K562 (cell line): ENCODE results near the gene DLG3. TPM values are rescaled to one million over a fixed set of nuclear protein-coding genes. Genes with fewer than 3 reads are reported as not detected.

Experiments used
- ATAC-seq: fragments of 200-7000 bp; cut with Tn5 transposase; 3 replicates; pipeline ENCODE4 v1.9.1; 2020; ENCODE audit warnings: moderate library complexity
- BruUV-seq: library from RNA; stranded (reverse); fragments of 400-500 nt; replicated peaks from 2 replicates; lab custom pipeline; 2021; lab: Mats Ljungman, UMichigan
- CTCF ChIA-PET: fragments of 300-600 bp; formaldehyde crosslinking; extraction: SDS; loops from one replicate; lab custom pipeline; 2021; ENCODE audit warnings: low intra/inter-chr PET ratio; lab: Yijun Ruan, JAX
- POLR2A ChIA-PET: fragments of 300-600, 350-650 bp; sonication (Branson Sonifier 250); formaldehyde crosslinking; extraction: SDS; loops from one replicate; lab custom pipeline; 2021; ENCODE audit warnings: antibody characterized with exemption, inconsistent platforms; lab: Yijun Ruan, JAX
- DNase-seq, 4 experiments: peaks; one replicate each; pipeline versions ENCODE4 v3.0.0 to v3.0.0-alpha.2; 2011 to 2018; ENCODE audit warnings: low spot score in 3 of 4, mixed read lengths in 3 of 4; ENCODE audit errors: extremely low read depth in 1 of 4
- FAIRE-seq: peaks from 2 replicates; lab custom pipeline; 2011; peaks lifted over from hg19 to GRCh38; lab: Jason Lieb, UNC
- H2AFZ ChIP-seq: 2 replicates; pipeline ENCODE4 v1.6.0; 2011; ENCODE audit warnings: low read depth, low read length, control low read depth, inconsistent platforms
- H3K27ac ChIP-seq: fragments of 200-600 bp; 3 replicates; pipeline ENCODE4 v1.8.0; 2011; ENCODE audit warnings: low read depth, mild to moderate bottlenecking, control low read depth, inconsistent platforms, low read length, moderate library complexity, mixed read lengths; ENCODE audit errors: extremely low read depth
- H3K27me3 ChIP-seq, 2 experiments: fragments of 300-600 bp in 1 of 2; 2 replicates in 1 of 2; 3 replicates in 1 of 2; pipeline versions ENCODE4 v1.6.0 to v1.8.0; 2011; ENCODE audit warnings: inconsistent platforms in 2 of 2, low read length in 2 of 2, mild to moderate bottlenecking in 1 of 2, mixed read lengths in 1 of 2, moderate library complexity in 1 of 2; ENCODE audit not compliant: control insufficient read depth in 2 of 2, insufficient read depth in 2 of 2
- H3K36me3 ChIP-seq: fragments of 300-600 bp; 3 replicates; pipeline ENCODE4 v1.8.0; 2011; ENCODE audit warnings: mild to moderate bottlenecking, low read length, inconsistent platforms; ENCODE audit not compliant: control insufficient read depth, insufficient read depth
- H3K4me1 ChIP-seq, 2 experiments: fragments of 200-600 bp in 1 of 2; replicated peaks in 1 of 2; 2 replicates in 1 of 2; 3 replicates in 1 of 2; pipeline versions ENCODE4 v1.5.1 to v1.8.0; 2011; ENCODE audit warnings: inconsistent platforms in 2 of 2, low read length in 2 of 2, mild to moderate bottlenecking in 1 of 2, mixed read lengths in 1 of 2, moderate library complexity in 1 of 2; ENCODE audit not compliant: control insufficient read depth in 2 of 2, insufficient read depth in 2 of 2
- H3K4me2 ChIP-seq: 2 replicates; pipeline ENCODE4 v1.6.1; 2011; ENCODE audit warnings: low read length, control low read depth, inconsistent platforms, mixed read lengths; ENCODE audit not compliant: insufficient read depth
- H3K4me3 ChIP-seq: fragments of 200-600 bp; sonication (generic), shearing (Covaris generic); 2 replicates; pipeline ENCODE4 v1.5.1; 2016; ENCODE audit warnings: control low read depth, inconsistent platforms
- H3K79me2 ChIP-seq: fragments of 200-600 bp; 3 replicates; pipeline ENCODE4 v1.8.0; 2011; ENCODE audit warnings: low read length, inconsistent platforms; ENCODE audit not compliant: control insufficient read depth, insufficient read depth
- H3K9ac ChIP-seq, 2 experiments: 2 replicates each; pipeline versions ENCODE4 v1.6.0 to v1.6.1; 2011; ENCODE audit warnings: low read depth in 2 of 2, low read length in 2 of 2, control low read depth in 1 of 2, inconsistent platforms in 1 of 2, mild to moderate bottlenecking in 1 of 2, mixed read lengths in 1 of 2; ENCODE audit not compliant: insufficient read depth in 1 of 2
- H3K9me1 ChIP-seq: one replicate; pipeline ENCODE4 v1.6.0; 2011; ENCODE audit warnings: inconsistent platforms, mild to moderate bottlenecking, low read length, moderate library complexity; ENCODE audit not compliant: control insufficient read depth, insufficient read depth
- H3K9me3 ChIP-seq: replicated peaks from 2 replicates; pipeline ENCODE4 v1.5.1; 2011; ENCODE audit warnings: low read depth, low read length, inconsistent platforms; ENCODE audit not compliant: control insufficient read depth, insufficient read depth
- H4K20me1 ChIP-seq: replicated peaks from 2 replicates; pipeline ENCODE4 v1.6.1; 2011; ENCODE audit warnings: low read length, inconsistent platforms, mixed read lengths; ENCODE audit not compliant: control insufficient read depth, insufficient read depth
- CTBP1 ChIP-seq: fragments of 450-650 bp; IDR thresholded peaks from 2 replicates; pipeline ENCODE4 v1.6.1; 2016; ENCODE audit warnings: borderline replicate concordance
- ETV1 ChIP-seq: fragments of 450-650 bp; conservative IDR thresholded peaks from 2 replicates; pipeline ENCODE4 v1.6.1; 2016; ENCODE audit warnings: missing genetic modification characterization, control low read depth, low read depth, missing compliant biosample characterization
- HNRNPH1 ChIP-seq: fragments of 200-400 bp; formaldehyde crosslinking; optimal IDR thresholded peaks from 2 replicates; pipeline ENCODE3; 2017; ENCODE audit warnings: low read depth, mild to moderate bottlenecking, low read length, moderate library complexity
- TCF7 ChIP-seq: sonication (generic); IDR thresholded peaks from 2 replicates; pipeline ENCODE4 v1.6.1; 2016; ENCODE audit warnings: antibody characterized with exemption, borderline replicate concordance
- XRCC4 ChIP-seq: IDR thresholded peaks from one replicate; pipeline ENCODE4 v1.6.1; 2011; ENCODE audit not compliant: insufficient read depth, insufficient read length; ENCODE audit errors: extremely low read depth
- ZNF551 ChIP-seq: fragments of 250-450 bp; sonication (Bioruptor Pico); IDR thresholded peaks from 2 replicates; pipeline ENCODE4 v1.5.0; 2021; ENCODE audit warnings: mild to moderate bottlenecking, moderate library complexity
- WGBS: fragments of 100-300 bp; shearing (Covaris generic); methylation state at CpG from one replicate; pipeline ENCODE4 v1.1.6; 2016; ENCODE audit warnings: low coverage, mixed read lengths; ENCODE audit not compliant: insufficient coverage; ENCODE audit errors: missing lambda C conversion rate; 5-methylcytosine and 5-hydroxymethylcytosine counted together
- in situ Hi-C: fragments of 300-500 bp; cut with MboI; formaldehyde crosslinking; loops from 4 replicates; pipeline ENCODE4 v1.15.0; 2018; ENCODE audit warnings: inconsistent platforms, mixed read lengths
- intact Hi-C: fragments of 100-400 bp; cut with micrococcal nuclease; formaldehyde crosslinking; loops from 2 replicates; pipeline ENCODE4 v1.14.2; 2022
- polyA plus RNA-seq, 8 experiments: library from polyadenylated mRNA; depleted of rRNA in 4 of 8; stranded (reverse) in 5 of 8; unstranded in 3 of 8; fragments of >200 nt; fragmentation: Nextera tagmentation in 2 of 8; fragmentation: Illumina TruSeq in 1 of 8; extraction: Ambion mirVana in 2 of 8; extraction: Trizol in 1 of 8; gene quantifications; 2 replicates each; pipeline versions ENCODE4 v1.2.1 to v1.2.3, GENCODE V29; 2011 to 2014; ENCODE audit warnings: inconsistent platforms in 1 of 8, missing spikeins in 1 of 8
- total RNA-seq, 7 experiments: library from RNA; depleted of rRNA in 6 of 7; stranded (reverse); fragments of >200 nt in 6 of 7; fragmentation: Illumina TruSeq in 2 of 7; extraction: Trizol in 2 of 7; gene quantifications; 2 replicates each; pipeline versions ENCODE4 v1.2.1 to v1.2.3, GENCODE V29; 2011 to 2021; ENCODE audit warnings: low replicate concordance in 1 of 7
- TF ChIP-seq, protein P1 (sequence below): fragments of 250-450 bp; sonication (Bioruptor Pico); IDR thresholded peaks from 2 replicates; pipeline ENCODE4 v1.4.0; 2020
- TF ChIP-seq, protein P2 (sequence below), 2 experiments: fragments of 450-650 bp; formaldehyde crosslinking in 1 of 2; IDR thresholded peaks; 2 replicates each; pipeline versions ENCODE4 v1.4.0 to v1.6.1; 2014 to 2020; ENCODE audit warnings: mild to moderate bottlenecking in 2 of 2, borderline replicate concordance in 1 of 2, low read depth in 1 of 2

Gene DLG3
- total and polyA plus RNA-seq, 9 of the 15 experiments (the other 6 are each of a cell fraction or from before 2014, with no cell fraction given): 3.1 to 15.7 (median 8.8) TPM

DNA sequence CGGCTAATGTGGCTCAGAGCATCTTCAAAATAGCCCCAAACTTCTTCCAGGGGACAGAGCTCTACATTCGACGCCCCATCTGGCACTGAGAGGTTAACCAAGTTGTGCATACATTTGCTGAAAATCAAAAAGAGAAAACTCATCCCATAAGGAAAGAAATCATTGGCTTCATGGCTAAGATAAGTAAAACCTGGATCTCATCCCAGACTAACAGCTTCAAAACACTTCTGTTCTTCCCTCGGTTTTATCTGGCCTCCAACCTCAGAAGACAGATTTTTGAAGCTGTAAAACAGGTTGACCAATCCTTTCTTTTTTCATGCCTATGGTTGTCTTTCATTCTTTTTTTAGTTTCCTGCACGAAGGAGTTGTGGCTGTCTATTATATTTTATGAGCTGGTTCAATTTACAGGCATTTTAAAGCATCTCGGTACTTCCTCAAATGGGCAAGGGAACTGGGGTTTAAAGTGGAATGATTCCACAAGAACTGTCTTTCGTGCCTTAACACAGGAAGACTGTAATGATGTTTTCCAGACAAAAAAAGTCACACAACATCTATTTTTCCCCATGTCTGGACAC is 107.6 kb downstream of the DLG3 start:
- no peak overlapping the region for H3K27ac ChIP-seq
- H3K9me1 ChIP-seq: no peaks in the 10 kb centered on the region
- intact Hi-C loops (no loop called here), in situ Hi-C loops (no loop called here)
- no peak for DNase-seq
- no peak for FAIRE-seq
- CTCF ChIA-PET: no interaction called here
- H3K4me2 ChIP-seq: no peak overlapping the region
- no peak overlapping the region for H3K9ac ChIP-seq
- H3K4me1 ChIP-seq: no peaks in the 10 kb centered on the region
- no peaks in the 10 kb centered on the region for H3K27me3 ChIP-seq
- POLR2A ChIA-PET: interaction anchor here (0.8 kb wide), 1 partner anchor 1156 kb away, joined by 3 read pairs; no protein-coding TSS in a partner anchor
- H3K36me3 ChIP-seq: no peaks in the 10 kb centered on the region
- ATAC-seq: no peak
- WGBS: 2% methylated on average over 7 of the region's 7 CpGs
- no peaks in the 10 kb centered on the region for H3K79me2 ChIP-seq
- no peaks in the 10 kb centered on the region for H3K9me3 ChIP-seq
- no peaks in the 10 kb centered on the region for H4K20me1 ChIP-seq
- no peak overlapping the region for H2AFZ ChIP-seq
- H3K4me3 ChIP-seq: no peak overlapping the region
- no TSS peak for BruUV-seq
- TF ChIP-seq XRCC4 (no peak), TCF7 (no peak), HNRNPH1 (no peak), ZNF551 (no peak), CTBP1 (no peak), ETV1 (no peak)
- TF ChIP-seq, protein P1, sequence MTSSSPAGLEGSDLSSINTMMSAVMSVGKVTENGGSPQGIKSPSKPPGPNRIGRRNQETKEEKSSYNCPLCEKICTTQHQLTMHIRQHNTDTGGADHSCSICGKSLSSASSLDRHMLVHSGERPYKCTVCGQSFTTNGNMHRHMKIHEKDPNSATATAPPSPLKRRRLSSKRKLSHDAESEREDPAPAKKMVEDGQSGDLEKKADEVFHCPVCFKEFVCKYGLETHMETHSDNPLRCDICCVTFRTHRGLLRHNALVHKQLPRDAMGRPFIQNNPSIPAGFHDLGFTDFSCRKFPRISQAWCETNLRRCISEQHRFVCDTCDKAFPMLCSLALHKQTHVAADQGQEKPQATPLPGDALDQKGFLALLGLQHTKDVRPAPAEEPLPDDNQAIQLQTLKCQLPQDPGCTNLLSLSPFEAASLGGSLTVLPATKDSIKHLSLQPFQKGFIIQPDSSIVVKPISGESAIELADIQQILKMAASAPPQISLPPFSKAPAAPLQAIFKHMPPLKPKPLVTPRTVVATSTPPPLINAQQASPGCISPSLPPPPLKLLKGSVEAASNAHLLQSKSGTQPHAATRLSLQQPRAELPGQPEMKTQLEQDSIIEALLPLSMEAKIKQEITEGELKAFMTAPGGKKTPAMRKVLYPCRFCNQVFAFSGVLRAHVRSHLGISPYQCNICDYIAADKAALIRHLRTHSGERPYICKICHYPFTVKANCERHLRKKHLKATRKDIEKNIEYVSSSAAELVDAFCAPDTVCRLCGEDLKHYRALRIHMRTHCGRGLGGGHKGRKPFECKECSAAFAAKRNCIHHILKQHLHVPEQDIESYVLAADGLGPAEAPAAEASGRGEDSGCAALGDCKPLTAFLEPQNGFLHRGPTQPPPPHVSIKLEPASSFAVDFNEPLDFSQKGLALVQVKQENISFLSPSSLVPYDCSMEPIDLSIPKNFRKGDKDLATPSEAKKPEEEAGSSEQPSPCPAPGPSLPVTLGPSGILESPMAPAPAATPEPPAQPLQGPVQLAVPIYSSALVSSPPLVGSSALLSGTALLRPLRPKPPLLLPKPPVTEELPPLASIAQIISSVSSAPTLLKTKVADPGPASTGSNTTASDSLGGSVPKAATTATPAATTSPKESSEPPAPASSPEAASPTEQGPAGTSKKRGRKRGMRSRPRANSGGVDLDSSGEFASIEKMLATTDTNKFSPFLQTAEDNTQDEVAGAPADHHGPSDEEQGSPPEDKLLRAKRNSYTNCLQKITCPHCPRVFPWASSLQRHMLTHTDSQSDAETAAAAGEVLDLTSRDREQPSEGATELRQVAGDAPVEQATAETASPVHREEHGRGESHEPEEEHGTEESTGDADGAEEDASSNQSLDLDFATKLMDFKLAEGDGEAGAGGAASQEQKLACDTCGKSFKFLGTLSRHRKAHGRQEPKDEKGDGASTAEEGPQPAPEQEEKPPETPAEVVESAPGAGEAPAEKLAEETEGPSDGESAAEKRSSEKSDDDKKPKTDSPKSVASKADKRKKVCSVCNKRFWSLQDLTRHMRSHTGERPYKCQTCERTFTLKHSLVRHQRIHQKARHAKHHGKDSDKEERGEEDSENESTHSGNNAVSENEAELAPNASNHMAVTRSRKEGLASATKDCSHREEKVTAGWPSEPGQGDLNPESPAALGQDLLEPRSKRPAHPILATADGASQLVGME (CRISPR knock-in tag): no peak
- TF ChIP-seq, protein P2, sequence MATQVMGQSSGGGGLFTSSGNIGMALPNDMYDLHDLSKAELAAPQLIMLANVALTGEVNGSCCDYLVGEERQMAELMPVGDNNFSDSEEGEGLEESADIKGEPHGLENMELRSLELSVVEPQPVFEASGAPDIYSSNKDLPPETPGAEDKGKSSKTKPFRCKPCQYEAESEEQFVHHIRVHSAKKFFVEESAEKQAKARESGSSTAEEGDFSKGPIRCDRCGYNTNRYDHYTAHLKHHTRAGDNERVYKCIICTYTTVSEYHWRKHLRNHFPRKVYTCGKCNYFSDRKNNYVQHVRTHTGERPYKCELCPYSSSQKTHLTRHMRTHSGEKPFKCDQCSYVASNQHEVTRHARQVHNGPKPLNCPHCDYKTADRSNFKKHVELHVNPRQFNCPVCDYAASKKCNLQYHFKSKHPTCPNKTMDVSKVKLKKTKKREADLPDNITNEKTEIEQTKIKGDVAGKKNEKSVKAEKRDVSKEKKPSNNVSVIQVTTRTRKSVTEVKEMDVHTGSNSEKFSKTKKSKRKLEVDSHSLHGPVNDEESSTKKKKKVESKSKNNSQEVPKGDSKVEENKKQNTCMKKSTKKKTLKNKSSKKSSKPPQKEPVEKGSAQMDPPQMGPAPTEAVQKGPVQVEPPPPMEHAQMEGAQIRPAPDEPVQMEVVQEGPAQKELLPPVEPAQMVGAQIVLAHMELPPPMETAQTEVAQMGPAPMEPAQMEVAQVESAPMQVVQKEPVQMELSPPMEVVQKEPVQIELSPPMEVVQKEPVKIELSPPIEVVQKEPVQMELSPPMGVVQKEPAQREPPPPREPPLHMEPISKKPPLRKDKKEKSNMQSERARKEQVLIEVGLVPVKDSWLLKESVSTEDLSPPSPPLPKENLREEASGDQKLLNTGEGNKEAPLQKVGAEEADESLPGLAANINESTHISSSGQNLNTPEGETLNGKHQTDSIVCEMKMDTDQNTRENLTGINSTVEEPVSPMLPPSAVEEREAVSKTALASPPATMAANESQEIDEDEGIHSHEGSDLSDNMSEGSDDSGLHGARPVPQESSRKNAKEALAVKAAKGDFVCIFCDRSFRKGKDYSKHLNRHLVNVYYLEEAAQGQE (IDR thresholded peaks at IDR 0.05; ENCODE audit: borderline replicate concordance): no peak
- TF ChIP-seq, protein P2 (CRISPR knock-in tag; IDR thresholded peaks at IDR 0.05; ENCODE audit: low read depth): no peak
